Smooth muscle cell (in vitro differentiated cells): ENCODE measurements around the gene CLPX. TPM values are rescaled to one million over a fixed set of nuclear protein-coding genes. Genes with fewer than 3 reads are reported as not detected.

Source experiments
- DNase-seq: peaks from one replicate; lab custom pipeline; 2025; ENCODE audit not compliant: unreplicated experiment; lab: John Stamatoyannopoulos, UW
- H2AFZ ChIP-seq: fragments of 200-600 bp; sonication (generic); 2 replicates; pipeline ENCODE4 v1.6.0; 2016; ENCODE audit warnings: antibody characterized with exemption, low read depth, mild to moderate bottlenecking
- H3F3A ChIP-seq: fragments of 200-600 bp; sonication (generic); 2 replicates; pipeline ENCODE4 v1.6.0; 2017; ENCODE audit warnings: antibody characterized with exemption, low read depth
- H3K27ac ChIP-seq: fragments of 200-600 bp; sonication (generic); 2 replicates; pipeline ENCODE4 v1.5.1; 2016; ENCODE audit warnings: low read depth, mild to moderate bottlenecking
- H3K27me3 ChIP-seq: fragments of 200-600 bp; sonication (generic); 2 replicates; pipeline ENCODE4 v1.6.1; 2016; ENCODE audit warnings: low read depth, mild to moderate bottlenecking
- H3K36me3 ChIP-seq: fragments of 200-600 bp; sonication (generic); 2 replicates; pipeline ENCODE4 v1.5.1; 2016; ENCODE audit warnings: low read depth
- H3K4me1 ChIP-seq: fragments of 200-600 bp; sonication (generic); 2 replicates; pipeline ENCODE4 v1.5.1; 2016; ENCODE audit warnings: low read depth
- H3K4me2 ChIP-seq: fragments of 200-600 bp; sonication (generic); 2 replicates; pipeline ENCODE4 v1.6.0; 2016; ENCODE audit warnings: mild to moderate bottlenecking
- H3K4me3 ChIP-seq: fragments of 200-600 bp; sonication (generic); 2 replicates; pipeline ENCODE4 v1.5.1; 2016; ENCODE audit warnings: mild to moderate bottlenecking
- H3K79me2 ChIP-seq: fragments of 200-600 bp; sonication (generic); 2 replicates; pipeline ENCODE4 v1.6.0; 2016; ENCODE audit warnings: low read depth, mild to moderate bottlenecking
- H3K9ac ChIP-seq: fragments of 200-600 bp; sonication (generic); 2 replicates; pipeline ENCODE4 v1.6.0; 2016; ENCODE audit warnings: low read depth
- H3K9me3 ChIP-seq: fragments of 200-600 bp; sonication (generic); replicated peaks from 2 replicates; pipeline ENCODE4 v1.5.1; 2016; ENCODE audit warnings: low read depth
- H4K20me1 ChIP-seq: fragments of 200-600 bp; sonication (generic); 2 replicates; pipeline ENCODE4 v1.6.0; 2016; ENCODE audit warnings: low read depth
- WGBS: methylation state at CpG from one replicate; pipeline ENCODE4 v1.1.7; 2016; ENCODE audit warnings: low lambda C conversion rate; 5-methylcytosine and 5-hydroxymethylcytosine counted together
- polyA plus RNA-seq: library from polyadenylated mRNA; unstranded; fragments of >200 nt; fragmentation: Nextera tagmentation; extraction: Ambion mirVana; gene quantifications from 2 replicates; pipeline ENCODE4 v1.2.1, GENCODE V29; 2016
- total RNA-seq: library from RNA; depleted of rRNA; stranded (reverse); fragments of >200 nt; gene quantifications from 2 replicates; pipeline ENCODE4 v1.2.3, GENCODE V29; 2014
- TF ChIP-seq, protein P1 (sequence below): fragments of 200-600 bp; sonication (generic); IDR thresholded peaks from 2 replicates; pipeline ENCODE4 v1.5.1; 2017; ENCODE audit warnings: borderline replicate concordance, mild to moderate bottlenecking, antibody characterized with exemption; ENCODE audit not compliant: insufficient read depth, poor library complexity, severe bottlenecking

Gene CLPX
- total and polyA plus RNA-seq, 2 experiments from 2014 or later = 21.8 to 34.8 TPM

- TF ChIP-seq, protein P1, sequence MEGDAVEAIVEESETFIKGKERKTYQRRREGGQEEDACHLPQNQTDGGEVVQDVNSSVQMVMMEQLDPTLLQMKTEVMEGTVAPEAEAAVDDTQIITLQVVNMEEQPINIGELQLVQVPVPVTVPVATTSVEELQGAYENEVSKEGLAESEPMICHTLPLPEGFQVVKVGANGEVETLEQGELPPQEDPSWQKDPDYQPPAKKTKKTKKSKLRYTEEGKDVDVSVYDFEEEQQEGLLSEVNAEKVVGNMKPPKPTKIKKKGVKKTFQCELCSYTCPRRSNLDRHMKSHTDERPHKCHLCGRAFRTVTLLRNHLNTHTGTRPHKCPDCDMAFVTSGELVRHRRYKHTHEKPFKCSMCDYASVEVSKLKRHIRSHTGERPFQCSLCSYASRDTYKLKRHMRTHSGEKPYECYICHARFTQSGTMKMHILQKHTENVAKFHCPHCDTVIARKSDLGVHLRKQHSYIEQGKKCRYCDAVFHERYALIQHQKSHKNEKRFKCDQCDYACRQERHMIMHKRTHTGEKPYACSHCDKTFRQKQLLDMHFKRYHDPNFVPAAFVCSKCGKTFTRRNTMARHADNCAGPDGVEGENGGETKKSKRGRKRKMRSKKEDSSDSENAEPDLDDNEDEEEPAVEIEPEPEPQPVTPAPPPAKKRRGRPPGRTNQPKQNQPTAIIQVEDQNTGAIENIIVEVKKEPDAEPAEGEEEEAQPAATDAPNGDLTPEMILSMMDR = no peak
- peaks cover 34% of the 10 kb centered on the region for H3K4me1 ChIP-seq
- no peak for DNase-seq
- H3K9ac ChIP-seq = no peak overlapping the region
- no peaks in the 10 kb centered on the region for H4K20me1 ChIP-seq
- peak overlapping the region; percentile 74 for H3K4me2 ChIP-seq
- H3K27me3 ChIP-seq = no peaks in the 10 kb centered on the region
- H2AFZ ChIP-seq = peak overlapping the region; percentile 61
- no peaks in the 10 kb centered on the region for H3K9me3 ChIP-seq
- no peaks in the 10 kb centered on the region for H3K79me2 ChIP-seq
- H3K27ac ChIP-seq = peak overlapping the region; percentile 65
- peaks cover 4% of the 10 kb centered on the region for H3F3A ChIP-seq
- 66% methylated on average over 17 of the region's 17 CpGs for WGBS
- no peak overlapping the region for H3K4me3 ChIP-seq
- H3K36me3 ChIP-seq = no peaks in the 10 kb centered on the region
Observed at GRCh38 chr15:65209701-65210643, 24.8 kb upstream of the CLPX start.

- no peaks in the 10 kb centered on the region for H3K36me3 ChIP-seq
- no peak overlapping the region for H3K27ac ChIP-seq
- no peak for DNase-seq
- H3K27me3 ChIP-seq = no peaks in the 10 kb centered on the region
- no peak overlapping the region for H3K9ac ChIP-seq
- no peaks in the 10 kb centered on the region for H3K79me2 ChIP-seq
- no peak overlapping the region for H3K4me2 ChIP-seq
- H3K4me3 ChIP-seq = no peak overlapping the region
- H3K4me1 ChIP-seq = peaks cover 34% of the 10 kb centered on the region
- H3K9me3 ChIP-seq = no peaks in the 10 kb centered on the region
- peaks cover 4% of the 10 kb centered on the region for H3F3A ChIP-seq
- H2AFZ ChIP-seq = no peak overlapping the region
- TF ChIP-seq, protein P1 = no peak
- WGBS = 93% methylated on average over 2 of the region's 2 CpGs
- no peaks in the 10 kb centered on the region for H4K20me1 ChIP-seq
Observed at GRCh38 chr15:65208647-65209046, 23.5 kb upstream of the CLPX start.

DNA sequence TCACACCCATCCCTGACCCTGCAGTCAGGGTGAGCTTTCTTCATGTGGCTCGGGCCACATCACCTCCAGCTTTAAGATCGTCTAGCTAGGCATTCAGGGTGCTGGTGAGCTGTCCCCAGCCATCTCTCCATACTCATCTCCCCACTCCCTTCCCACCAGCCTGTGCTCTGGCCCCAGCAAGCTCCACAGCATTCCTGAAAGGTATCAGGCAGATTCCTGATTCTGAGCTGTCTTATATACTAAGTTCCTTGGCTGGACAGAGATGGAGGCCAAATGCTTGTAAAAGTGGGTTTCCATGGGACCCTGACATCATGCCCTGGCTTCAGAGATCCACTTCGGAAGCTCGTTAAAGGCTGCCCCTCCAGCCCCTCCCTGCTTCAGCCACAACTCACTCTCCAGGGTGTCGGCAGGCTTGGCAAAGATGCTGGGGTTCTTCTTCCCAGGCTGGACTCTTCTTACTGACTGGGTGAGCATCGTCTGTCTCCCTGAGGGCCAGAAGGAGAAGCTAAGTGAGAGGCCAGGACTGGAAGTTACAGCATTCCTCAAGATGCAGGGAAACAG lies 22.2 kb upstream of the CLPX start:
- Histone ChIP-seq H3F3A (peaks cover 4% of the 10 kb centered on the region), H3K4me3 (no peak overlapping the region), H4K20me1 (no peaks in the 10 kb centered on the region), H3K9me3 (no peaks in the 10 kb centered on the region), H3K36me3 (no peaks in the 10 kb centered on the region), H3K4me1 (peaks cover 34% of the 10 kb centered on the region), H3K4me2 (no peak overlapping the region), H3K79me2 (no peaks in the 10 kb centered on the region), H3K27ac (no peak overlapping the region), H2AFZ (no peak overlapping the region), H3K9ac (no peak overlapping the region), H3K27me3 (no peaks in the 10 kb centered on the region)
- TF ChIP-seq, protein P1 = no peak
- DNase-seq = no peak
- WGBS = 68% methylated on average over 6 of the region's 6 CpGs
